Ovary (tissue), 9 donors: ENCODE measurements around the gene OSM. TPM values are rescaled to one million over a fixed set of nuclear protein-coding genes. Genes with fewer than 3 reads are reported as not detected.
A peak's percentile ranks its signal among the peaks of the same experiment; 100 is the strongest.

Source experiments
- DNase-seq, 5 donors: peaks; one replicate each; pipeline ENCODE4 v3.0.0-alpha.2; 2019 to 2020
- H3K27ac ChIP-seq, 2 donors: fragments of 200-600 bp; one replicate each; pipeline versions ENCODE4 v1.5.1 to v1.8.0; 2019 to 2022
- H3K27me3 ChIP-seq: fragments of 200-600 bp; one replicate; pipeline ENCODE4 v1.8.0; 2022
- H3K36me3 ChIP-seq: fragments of 200-600 bp; sonication (generic); one replicate; pipeline ENCODE4 v1.5.1; 2019
- H3K4me1 ChIP-seq: one replicate; pipeline ENCODE4 v1.8.1; 2013; ENCODE audit warnings: mild to moderate bottlenecking, moderate library complexity; ENCODE audit not compliant: insufficient read depth
- H3K4me3 ChIP-seq: fragments of 200-600 bp; sonication (generic); one replicate; pipeline ENCODE4 v1.5.1; 2017
- H3K9me3 ChIP-seq, 2 donors: fragments of 200-600 bp in 1 of 2; sonication (generic) in 1 of 2; one replicate each; pipeline versions ENCODE4 v1.5.1 to v1.8.1; 2013 to 2019; ENCODE audit warnings: mild to moderate bottlenecking in 1 of 2, moderate library complexity in 1 of 2
- CTCF ChIP-seq, 3 donors: fragments of 450-650 bp in 2 of 3; fragments of 200-600 bp in 1 of 3; IDR thresholded peaks; one replicate each; pipeline versions ENCODE4 v1.5.1 to v1.8.0; 2016 to 2022; ENCODE audit warnings: antibody characterized with exemption in 3 of 3, mild to moderate bottlenecking in 1 of 3
- EP300 ChIP-seq: sonication (generic); formaldehyde crosslinking; IDR thresholded peaks from one replicate; pipeline ENCODE4 v1.6.1; 2017; ENCODE audit warnings: antibody characterized with exemption
- POLR2A ChIP-seq: fragments of 450-650 bp; IDR thresholded peaks from one replicate; pipeline ENCODE4 v1.6.1; 2017; ENCODE audit warnings: antibody characterized with exemption, mild to moderate bottlenecking, moderate library complexity
- WGBS, 3 donors: extraction: QIAGEN DNeasy Blood & Tissue Kit in 1 of 3; methylation state at CpG; one replicate each; pipeline versions ENCODE4 v1.1.5 to v1.1.7; 2013 to 2017; 5-methylcytosine and 5-hydroxymethylcytosine counted together
- intact Hi-C, 4 donors: fragments of 100-400 bp; cut with DNase I; formaldehyde crosslinking; loops; one replicate each; pipeline versions ENCODE4 v1.11.0 to v1.15.1; 2022 to 2023
- polyA plus RNA-seq, 2 donors: library from polyadenylated mRNA; stranded (reverse); fragments of 200-250 nt in 1 of 2; fragments of 350-450 nt in 1 of 2; fragmentation: Illumina TruSeq in 1 of 2; extraction: RNeasy Lipid Tissue Mini Kit (QIAGEN cat#74804) in 1 of 2; gene quantifications; one replicate each; pipeline ENCODE4 v1.2.3, GENCODE V29; 2013 to 2014
- total RNA-seq, 7 donors: library from RNA; depleted of rRNA in 2 of 7; stranded (reverse); fragments of >200 nt in 2 of 7; fragmentation: NEBNext Ultra II Directional in 3 of 7; extraction: Animal tissue kit (Norgen Biotek cat#: 25700) in 3 of 7; gene quantifications; one replicate each; pipeline versions ENCODE4 v1.1.0 to v1.2.4, GENCODE V29; 2016 to 2023
- donor health status: DM: no; HTN: no; CAD: no; lungs with moderate emphysema.
- donor health status: DM: no; HTN: no; CAD: no.
- donor health status: Bipolar disorder and iron deficiency.
- donor health status: DM: yes; HTN: yes; CAD: no.
- donor health status: DM: no; HTN: no; CAD: no.
- donor health status: DM: yes; HTN: yes; CAD: no.

The OSM gene
- total and polyA plus RNA-seq, 9 donors = 0.46 to 4.5 (median 1.2) TPM; not detected in 2

GRCh38 chr22:30292069-30292970 lies 25.7 kb upstream of the OSM start:
- intact Hi-C loops = no loop called here
- Histone ChIP-seq H3K27ac (peak overlapping the region; percentile 83 to 87), H3K27me3 (no peaks in the 10 kb centered on the region), H3K4me3 (no peak overlapping the region), H3K36me3 (no peaks in the 10 kb centered on the region), H3K9me3 (no peaks in the 10 kb centered on the region), H3K4me1 (peaks cover 15% of the 10 kb centered on the region)
- peak in 1 of 5 donors; percentile 46 for DNase-seq
- WGBS, 3 donors = 91 to 92% (median 91%) methylated on average over 18 of the region's 18 CpGs
- TF ChIP-seq CTCF (IDR thresholded peaks at IDR 0.05) = no peak
- TF ChIP-seq POLR2A = no peak
- TF ChIP-seq EP300 = no peak

GRCh38 chr22:30291058-30291892 lies 24.6 kb upstream of the OSM start:
- intact Hi-C loops = no loop called here
- H3K4me3 ChIP-seq = no peak overlapping the region

GRCh38 chr22:30290342-30291057 lies 23.8 kb upstream of the OSM start:
- Histone ChIP-seq H3K4me3 (no peak overlapping the region), H3K9me3 (no peaks in the 10 kb centered on the region), H3K27me3 (no peaks in the 10 kb centered on the region), H3K36me3 (no peaks in the 10 kb centered on the region), H3K4me1 (peaks cover 17% of the 10 kb centered on the region), H3K27ac (peak overlapping the region; percentile 83 to 87)
- WGBS, 3 donors = 19 to 28% (median 26%) methylated on average over 3 of the region's 3 CpGs
- intact Hi-C loops = no loop called here
- peak in 4 of 5 donors; percentile 50 to 64 (median 54) for DNase-seq
- no peak for TF ChIP-seq EP300
- peak; percentile 18 for TF ChIP-seq POLR2A

More at GRCh38 chr22:30291058-30291892, 24.6 kb upstream of the OSM start:
- TF ChIP-seq CTCF (IDR thresholded peaks at IDR 0.05) = no peak
- peak; percentile 87 for TF ChIP-seq EP300
- Histone ChIP-seq H3K27ac (peak overlapping the region; percentile 83 to 87), H3K9me3 (no peaks in the 10 kb centered on the region), H3K27me3 (no peaks in the 10 kb centered on the region), H3K36me3 (no peaks in the 10 kb centered on the region), H3K4me1 (peaks cover 17% of the 10 kb centered on the region)
- 50 to 60% (median 56%) methylated on average over 7 to 13 of the region's 13 CpGs for WGBS, 3 donors
- DNase-seq = peak; percentile 84 to 94 (median 90)

GRCh38 chr22:30289980-30290313 lies 23.3 kb upstream of the OSM start:
- no peak for DNase-seq
- intact Hi-C loops = loop anchor here in 3 of 4 donors (2.0 to 5.0 kb wide), 4 partner anchors 35 to 97 kb away; partner anchors contain the start of genes CCDC157 (in 2 of the 3), RNF215 (in 2 of the 3) and SF3A1 (in 2 of the 3)
- WGBS, 3 donors = 9 to 18% (median 14%) methylated on average over 11 to 12 of the region's 12 CpGs
- H3K36me3 ChIP-seq = no peaks in the 10 kb centered on the region
- H3K27ac ChIP-seq = peak overlapping the region; percentile 83 to 87
- peaks cover 17% of the 10 kb centered on the region for H3K4me1 ChIP-seq
- TF ChIP-seq POLR2A = peak; percentile 16
- TF ChIP-seq EP300 = no peak
- H3K9me3 ChIP-seq = no peaks in the 10 kb centered on the region
- no peaks in the 10 kb centered on the region for H3K27me3 ChIP-seq
- peak overlapping the region; percentile 42 for H3K4me3 ChIP-seq
